ENCODE data around the gene SUDS3. TPM values are rescaled to one million over a fixed set of nuclear protein-coding genes. Genes with fewer than 3 reads are reported as not detected.

The SUDS3 gene
- total RNA-seq, 1 experiment from 2014 or later: 50.5 TPM

GRCh38 chr12:118459110-118459509 is 82.8 kb downstream of the SUDS3 start:
- Histone ChIP-seq H3K56ac (ENCODE audit: insufficient read length, low read depth, low read length) (no peak overlapping the region), H2BK12ac (ENCODE audit: insufficient read length, low read depth, low read length) (no peak overlapping the region), H3K27me3 (ENCODE audit: insufficient read depth, low read length) (no peaks in the 10 kb centered on the region), H3K79me1 (ENCODE audit: insufficient read depth, low read depth, low read length, poor library complexity, severe bottlenecking) (no peaks in the 10 kb centered on the region), H3K4me2 (ENCODE audit: insufficient read depth, insufficient read length, low read length) (no peak overlapping the region), H2BK5ac (ENCODE audit: insufficient read length, low read length) (no peak overlapping the region), H3K4me1 (ENCODE audit: insufficient read depth, low read length) (no peaks in the 10 kb centered on the region), H2AK5ac (ENCODE audit: insufficient read length, low read length) (no peak overlapping the region), H3K9me3 (ENCODE audit: control insufficient read depth, low read depth, low read length) (peaks cover 8% of the 10 kb centered on the region), H3K4ac (ENCODE audit: low read depth, low read length) (no peak overlapping the region), H3K23me2 (ENCODE audit: insufficient read length, low read depth, low read length, poor library complexity, severe bottlenecking) (no peaks in the 10 kb centered on the region), H4K20me1 (ENCODE audit: control insufficient read depth, insufficient read depth, insufficient read length) (no peaks in the 10 kb centered on the region), H3K9ac (ENCODE audit: extremely low read depth, insufficient read length, low read length) (no peak overlapping the region), H4K91ac (ENCODE audit: insufficient read length, low read depth, low read length) (no peak overlapping the region), H2BK15ac (ENCODE audit: low read depth, low read length) (no peak overlapping the region), H3K79me2 (ENCODE audit: insufficient read depth, low read length) (no peaks in the 10 kb centered on the region), H3K14ac (ENCODE audit: insufficient read depth, low read length) (no peak overlapping the region), H3K18ac (ENCODE audit: insufficient read length, low read depth, low read length) (no peak overlapping the region), H2AFZ (ENCODE audit: low read length) (no peak overlapping the region), H3K23ac (ENCODE audit: insufficient read length, low read depth, low read length) (no peak overlapping the region), H3T11ph (ENCODE audit: low read length) (no peak overlapping the region), H2BK120ac (ENCODE audit: low read depth, low read length, poor library complexity, severe bottlenecking) (no peak overlapping the region), H2BK20ac (ENCODE audit: low read depth, low read length, poor library complexity, severe bottlenecking) (no peak overlapping the region), H4K8ac (replicated peaks; ENCODE audit: insufficient read length, low read depth, low read length) (no peak overlapping the region), H3K27ac (ENCODE audit: insufficient read length, low read depth, low read length) (no peak overlapping the region), H4K5ac (ENCODE audit: insufficient read length, low read depth, low read length) (no peak overlapping the region)
- H3K4me1 Mint-ChIP-seq: no peaks in the 10 kb centered on the region
- no peak for TF ChIP-seq CTCF (conservative IDR thresholded peaks at IDR 0.05)
- H3K27ac Mint-ChIP-seq: peak overlapping the region in 1 of 3 experiments; percentile 65; a peak in 1 of 7 replicates
- no CpG with 5 or more reads among the region's 4 CpGs for WGBS (ENCODE audit: extremely low coverage, insufficient read length, low lambda C conversion rate)
- H3K9me3 Mint-ChIP-seq: peaks cover 24 to 26% of the 10 kb centered on the region in 2 experiments
- H3K36me3 Mint-ChIP-seq (ENCODE audit: insufficient read depth in 1 of 3, low read depth in 3 of 3): peaks cover 3 to 21% (median 7%) of the 10 kb centered on the region in 3 experiments; a peak in 6 of 7 replicates
- H3K4me3 Mint-ChIP-seq: no peak overlapping the region; a peak in 1 of 5 replicates
- peaks cover 2% of the 10 kb centered on the region; the same call in 1 of the 2 replicates for H3K27me3 Mint-ChIP-seq (ENCODE audit: low read depth)
- no peak for DNase-seq
